Activated T-helper 1 cell treated with anti-CD3 and anti-CD28 coated beads, Interleukin-12 subunit alpha, Interleukin-12 subunit beta, Interleukin-2, Interleukin-4 antibody, amounts not matched to agents 30 ng/mL and 10 ng/mL and 1 ng/mL, durations not matched to agents 14 hours and 24 hours and 36 hours (primary cell): ENCODE data around the gene MTREX. TPM values are rescaled to one million over a fixed set of nuclear protein-coding genes. Genes with fewer than 3 reads are reported as not detected.

Source experiments
- DNase-seq: peaks from one replicate; pipeline ENCODE4 v3.0.0; 2021; ENCODE audit warnings: low spot score
- H3K27ac Mint-ChIP-seq: one replicate; pipeline ENCODE4 v1.8.0; 2021; ENCODE audit warnings: mild to moderate bottlenecking, mixed read lengths
- H3K27me3 Mint-ChIP-seq: one replicate; pipeline ENCODE4 v1.8.0; 2022; ENCODE audit warnings: mild to moderate bottlenecking, moderate library complexity, mixed read lengths; ENCODE audit not compliant: insufficient read depth
- H3K36me3 Mint-ChIP-seq: one replicate; pipeline ENCODE4 v1.8.0; 2021; ENCODE audit warnings: low read depth, mixed read lengths
- H3K4me1 Mint-ChIP-seq: one replicate; pipeline ENCODE4 v1.8.0; 2021; ENCODE audit warnings: low read depth, mixed read lengths
- H3K4me3 Mint-ChIP-seq: one replicate; pipeline ENCODE4 v1.8.0; 2021; ENCODE audit warnings: mild to moderate bottlenecking, moderate library complexity, mixed read lengths
- H3K9me3 Mint-ChIP-seq: one replicate; pipeline ENCODE4 v1.8.0; 2021; ENCODE audit warnings: mixed read lengths
- intact Hi-C: fragments of 100-400 bp; cut with micrococcal nuclease; formaldehyde crosslinking; loops from one replicate; pipeline ENCODE4 v1.15.1; 2024
- total RNA-seq: library from RNA; stranded (reverse); gene quantifications from 2 replicates; pipeline ENCODE4 v1.2.3, GENCODE V29; 2022

Gene MTREX
- total RNA-seq, 1 donor from 2014 or later, result 110 TPM

DNA sequence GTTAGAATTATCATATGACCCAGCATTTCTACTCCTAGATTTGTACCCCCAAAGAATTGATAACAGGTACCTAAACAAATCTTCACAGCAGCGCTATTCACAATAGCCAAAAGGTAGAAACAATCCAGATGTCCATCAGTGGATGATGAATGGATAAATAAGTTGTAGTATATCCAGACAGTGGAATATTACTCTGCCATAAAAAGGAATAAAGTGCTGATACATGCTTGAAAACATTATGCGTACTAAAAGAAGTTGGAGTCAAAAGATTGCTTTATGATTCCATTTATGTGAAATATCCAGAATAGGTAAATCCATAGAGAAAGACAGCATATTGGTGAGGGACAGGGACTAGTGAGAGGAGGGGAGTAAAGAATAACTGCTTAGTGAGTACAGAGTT, 26.0 kb downstream of the MTREX start:
- Mint-ChIP-seq H3K27me3 (no peaks in the 10 kb centered on the region), H3K36me3 (peaks cover 36% of the 10 kb centered on the region), H3K4me3 (no peak overlapping the region), H3K27ac (no peak overlapping the region), H3K9me3 (no peaks in the 10 kb centered on the region), H3K4me1 (peaks cover 25% of the 10 kb centered on the region)
- intact Hi-C loops, result no loop called here
- DNase-seq, result no peak

GRCh38 chr5:55338092-55338613, 30.4 kb downstream of the MTREX start:
- peak overlapping the region; percentile 87 for H3K27ac Mint-ChIP-seq
- no peaks in the 10 kb centered on the region for H3K27me3 Mint-ChIP-seq
- peak overlapping the region; percentile 56 for H3K4me3 Mint-ChIP-seq
- DNase-seq, result no peak
- no peaks in the 10 kb centered on the region for H3K9me3 Mint-ChIP-seq
- intact Hi-C loops, result loop anchor here (2.0 kb wide), 2 partner anchors 197 to 301 kb away; partner anchors contain the start of gene PLPP1
- peaks cover 22% of the 10 kb centered on the region for H3K4me1 Mint-ChIP-seq
- peaks cover 24% of the 10 kb centered on the region for H3K36me3 Mint-ChIP-seq

DNA sequence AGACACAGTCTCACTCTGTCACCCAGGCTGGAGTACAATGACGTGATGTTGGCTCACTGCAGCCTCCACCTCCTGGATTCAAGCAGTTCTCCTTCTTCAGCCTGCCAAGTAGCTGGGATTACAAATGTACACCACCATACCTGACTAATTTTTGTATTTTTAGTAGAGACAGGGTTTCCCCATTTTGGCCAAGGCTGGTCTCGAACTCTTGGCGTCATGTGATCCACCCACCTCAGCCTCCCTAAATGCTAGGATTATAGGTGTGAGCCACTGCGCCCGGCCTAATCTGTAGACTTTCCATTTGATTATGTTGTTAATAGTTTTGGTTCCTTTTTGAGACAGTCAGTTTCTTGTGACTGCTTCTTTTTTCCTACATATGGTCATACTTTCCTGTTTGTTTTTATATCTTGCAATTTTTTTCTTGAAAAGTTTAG, 31.0 kb downstream of the MTREX start:
- Mint-ChIP-seq H3K27ac (peak overlapping the region; percentile 87), H3K27me3 (no peaks in the 10 kb centered on the region), H3K4me3 (peak overlapping the region; percentile 37), H3K36me3 (peaks cover 23% of the 10 kb centered on the region), H3K9me3 (no peaks in the 10 kb centered on the region), H3K4me1 (peaks cover 22% of the 10 kb centered on the region)
- intact Hi-C loops, result loop anchor here (1.0 to 2.0 kb wide), 6 partner anchors 12 to 990 kb away; partner anchors contain the start of gene PLPP1
- no peak for DNase-seq

DNA sequence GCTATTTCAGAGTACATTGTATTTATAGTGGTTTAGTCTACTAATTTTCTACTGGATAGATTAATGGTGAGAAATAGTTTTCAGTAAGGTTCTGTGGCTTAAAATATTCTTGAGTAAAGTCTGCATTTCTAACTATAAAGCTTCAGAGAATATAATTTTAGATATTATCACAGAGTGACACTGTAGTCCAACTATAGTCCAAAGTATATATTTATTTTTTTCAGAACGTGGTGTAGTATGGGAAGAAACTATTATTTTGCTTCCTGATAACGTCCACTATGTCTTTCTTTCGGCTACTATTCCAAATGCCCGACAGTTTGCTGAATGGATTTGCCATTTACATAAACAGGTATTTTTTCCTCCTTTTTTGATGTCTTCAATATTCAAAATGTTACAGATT, 35.3 kb downstream of the MTREX start:
- H3K4me3 Mint-ChIP-seq, result no peak overlapping the region
- no peaks in the 10 kb centered on the region for H3K9me3 Mint-ChIP-seq
- H3K27ac Mint-ChIP-seq, result no peak overlapping the region
- intact Hi-C loops, result no loop called here
- no peak for DNase-seq
- H3K27me3 Mint-ChIP-seq, result no peaks in the 10 kb centered on the region
- peaks cover 13% of the 10 kb centered on the region for H3K4me1 Mint-ChIP-seq
- H3K36me3 Mint-ChIP-seq, result peaks cover 34% of the 10 kb centered on the region

DNA sequence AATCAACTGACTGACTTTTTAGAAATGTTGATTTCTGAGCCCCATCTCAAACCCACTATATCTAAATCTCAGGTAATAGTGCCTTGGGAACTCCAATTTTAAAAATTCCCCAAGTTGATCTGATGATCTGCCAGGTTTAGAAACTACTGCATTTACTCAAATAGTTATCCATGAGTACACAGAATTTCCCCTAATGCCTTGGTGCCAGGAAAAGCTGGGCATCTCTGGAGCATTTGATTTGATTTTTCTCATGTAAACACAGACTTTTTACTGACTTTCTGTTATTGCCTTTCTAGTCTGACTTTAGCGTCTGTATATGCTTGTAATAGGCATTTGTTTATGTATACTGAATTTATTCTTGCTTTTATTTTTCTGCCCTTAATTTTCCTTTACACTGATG, 35.8 kb downstream of the MTREX start:
- no peak overlapping the region for H3K27ac Mint-ChIP-seq
- H3K9me3 Mint-ChIP-seq, result no peaks in the 10 kb centered on the region
- H3K27me3 Mint-ChIP-seq, result no peaks in the 10 kb centered on the region
- H3K4me3 Mint-ChIP-seq, result no peak overlapping the region
- intact Hi-C loops, result loop anchor here (1.0 kb wide), 1 partner anchor 351 kb away; no protein-coding TSS in a partner anchor
- peaks cover 8% of the 10 kb centered on the region for H3K4me1 Mint-ChIP-seq
- DNase-seq, result no peak
- peaks cover 37% of the 10 kb centered on the region for H3K36me3 Mint-ChIP-seq

DNA sequence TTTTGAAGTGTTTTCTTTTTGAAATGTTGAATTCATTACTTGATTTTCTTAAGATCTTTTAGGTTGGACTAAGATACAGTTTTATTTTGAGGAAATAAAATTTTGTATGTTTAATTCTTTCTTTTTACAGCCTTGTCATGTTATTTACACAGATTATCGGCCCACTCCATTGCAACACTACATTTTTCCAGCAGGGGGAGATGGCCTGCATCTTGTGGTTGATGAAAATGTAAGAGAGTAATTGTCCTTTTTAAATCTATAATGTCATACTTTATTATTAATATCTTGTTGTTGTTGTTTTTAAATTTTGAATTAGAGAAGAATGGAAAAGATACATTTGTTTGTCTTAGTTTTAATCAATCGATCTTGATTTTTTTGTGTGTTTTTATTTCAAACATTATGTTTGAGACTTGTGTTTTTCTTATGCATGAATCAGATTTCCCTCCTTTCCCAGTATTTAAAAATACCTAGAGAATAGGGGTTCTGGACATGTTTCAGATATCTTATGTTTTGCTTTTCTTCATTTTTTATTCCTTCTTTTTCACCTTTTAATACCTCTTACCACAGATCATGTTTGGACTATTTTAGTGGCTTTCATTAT, 36.7 kb downstream of the MTREX start:
- Mint-ChIP-seq H3K4me1 (no peaks in the 10 kb centered on the region), H3K27me3 (no peaks in the 10 kb centered on the region), H3K27ac (no peak overlapping the region), H3K9me3 (no peaks in the 10 kb centered on the region), H3K36me3 (peaks cover 41% of the 10 kb centered on the region), H3K4me3 (no peak overlapping the region)
- intact Hi-C loops, result loop anchor here (1.0 kb wide), 1 partner anchor 350 kb away; no protein-coding TSS in a partner anchor
- peak; percentile 37 for DNase-seq

GRCh38 chr5:55345327-55345726, 37.5 kb downstream of the MTREX start:
- H3K27ac Mint-ChIP-seq, result no peak overlapping the region
- no peak overlapping the region for H3K4me3 Mint-ChIP-seq
- no peak for DNase-seq
- no peaks in the 10 kb centered on the region for H3K9me3 Mint-ChIP-seq
- H3K4me1 Mint-ChIP-seq, result no peaks in the 10 kb centered on the region
- peaks cover 49% of the 10 kb centered on the region for H3K36me3 Mint-ChIP-seq
- no peaks in the 10 kb centered on the region for H3K27me3 Mint-ChIP-seq
- intact Hi-C loops, result no loop called here

- H3K27ac Mint-ChIP-seq, result no peak overlapping the region
- no peaks in the 10 kb centered on the region for H3K4me1 Mint-ChIP-seq
- H3K36me3 Mint-ChIP-seq, result peaks cover 51% of the 10 kb centered on the region
These were observed 40.0 kb downstream of the MTREX start for GRCh38 chr5:55347786-55348185.

DNA sequence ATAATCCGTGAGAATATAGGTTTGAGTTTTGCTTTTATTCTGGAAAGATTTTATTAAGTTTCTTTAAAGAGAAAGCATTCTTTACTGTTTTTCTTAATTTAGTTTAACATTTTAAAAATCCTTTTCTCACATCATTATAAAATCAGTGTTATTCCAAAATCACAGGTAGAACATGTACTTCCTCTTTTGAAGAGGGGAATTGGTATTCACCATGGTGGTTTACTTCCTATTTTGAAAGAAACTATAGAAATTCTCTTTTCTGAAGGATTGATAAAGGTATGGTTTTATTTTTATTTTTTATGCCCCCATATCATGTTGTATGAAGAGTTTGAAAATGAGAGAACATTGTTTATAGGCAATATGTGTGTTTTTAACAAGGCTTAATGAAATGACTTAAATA, 43.0 kb downstream of the MTREX start:
- no peak for DNase-seq
- Mint-ChIP-seq H3K27me3 (no peaks in the 10 kb centered on the region), H3K36me3 (peaks cover 50% of the 10 kb centered on the region), H3K4me1 (no peaks in the 10 kb centered on the region), H3K9me3 (no peaks in the 10 kb centered on the region), H3K27ac (no peak overlapping the region), H3K4me3 (no peak overlapping the region)
- intact Hi-C loops, result no loop called here

More at GRCh38 chr5:55347786-55348185, 40.0 kb downstream of the MTREX start:
- no peak for DNase-seq
- intact Hi-C loops, result no loop called here
- Mint-ChIP-seq H3K4me3 (no peak overlapping the region), H3K9me3 (no peaks in the 10 kb centered on the region), H3K27me3 (no peaks in the 10 kb centered on the region)

- H3K9me3 Mint-ChIP-seq, result no peaks in the 10 kb centered on the region
- intact Hi-C loops, result no loop called here
- no peak overlapping the region for H3K4me3 Mint-ChIP-seq
- peaks cover 49% of the 10 kb centered on the region for H3K36me3 Mint-ChIP-seq
- H3K4me1 Mint-ChIP-seq, result no peaks in the 10 kb centered on the region
- no peak for DNase-seq
- no peaks in the 10 kb centered on the region for H3K27me3 Mint-ChIP-seq
- H3K27ac Mint-ChIP-seq, result no peak overlapping the region
These were observed 49.1 kb downstream of the MTREX start for GRCh38 chr5:55356896-55357295.

GRCh38 chr5:55360190-55360589, 52.4 kb downstream of the MTREX start:
- H3K36me3 Mint-ChIP-seq, result peaks cover 38% of the 10 kb centered on the region
- no peak overlapping the region for H3K4me3 Mint-ChIP-seq
- H3K27ac Mint-ChIP-seq, result no peak overlapping the region
- H3K4me1 Mint-ChIP-seq, result peaks cover 14% of the 10 kb centered on the region
- DNase-seq, result no peak
- intact Hi-C loops, result no loop called here
- H3K9me3 Mint-ChIP-seq, result no peaks in the 10 kb centered on the region
- H3K27me3 Mint-ChIP-seq, result no peaks in the 10 kb centered on the region

- H3K4me1 Mint-ChIP-seq, result peaks cover 14% of the 10 kb centered on the region
- no peak overlapping the region for H3K27ac Mint-ChIP-seq
- H3K9me3 Mint-ChIP-seq, result no peaks in the 10 kb centered on the region
- H3K27me3 Mint-ChIP-seq, result no peaks in the 10 kb centered on the region
- H3K4me3 Mint-ChIP-seq, result no peak overlapping the region
- no peak for DNase-seq
- intact Hi-C loops, result loop anchor here (1.0 kb wide), 1 partner anchor 25 kb away; no protein-coding TSS in a partner anchor
- peaks cover 26% of the 10 kb centered on the region for H3K36me3 Mint-ChIP-seq
These were observed 56.1 kb downstream of the MTREX start for GRCh38 chr5:55363856-55364255.

- no peak for DNase-seq
- Mint-ChIP-seq H3K9me3 (no peaks in the 10 kb centered on the region), H3K4me1 (peaks cover 14% of the 10 kb centered on the region), H3K27ac (peak overlapping the region; percentile 32), H3K27me3 (no peaks in the 10 kb centered on the region), H3K4me3 (no peak overlapping the region), H3K36me3 (peaks cover 18% of the 10 kb centered on the region)
- intact Hi-C loops, result loop anchor here (1.0 kb wide), 1 partner anchor 25 kb away; no protein-coding TSS in a partner anchor
These were observed 56.8 kb downstream of the MTREX start for GRCh38 chr5:55364537-55365055.
